Measurements from ENCODE around the gene SPPL2A. TPM values are rescaled to one million over a fixed set of nuclear protein-coding genes. Genes with fewer than 3 reads are reported as not detected.
"Not testable (repeated sequence)": the region's sequence is repeated elsewhere in the genome, so short reads cannot be mapped to it uniquely, and the experiment has no call there.

The SPPL2A gene
- total RNA-seq, 1 experiment from 2014 or later, result 61.0 TPM

GRCh38 chr15:50813089-50813488 lies 47.6 kb upstream of the SPPL2A start:
- Histone ChIP-seq H3K9me2 (ENCODE audit: insufficient read depth) (no peaks in the 10 kb centered on the region; the same call in 1 of the 2 replicates), H3K9ac (ENCODE audit: low read length) (no peak overlapping the region), H3K79me2 (ENCODE audit: insufficient read depth, low read length) (no peaks in the 10 kb centered on the region), H3K9me3 (ENCODE audit: control insufficient read depth in 1 of 2, insufficient read depth in 1 of 2, low read depth in 1 of 2, low read length in 2 of 2) (no peaks in the 10 kb centered on the region), H3K36me3 (ENCODE audit: control insufficient read depth in 1 of 2, insufficient read depth in 2 of 2, low read length in 2 of 2) (no peaks in the 10 kb centered on the region), H3K4me2 (ENCODE audit: low read length) (no peak overlapping the region), H2AFZ (ENCODE audit: low read depth, low read length, poor library complexity, severe bottlenecking) (no peak overlapping the region), H3K27ac (ENCODE audit: low read depth, low read length) (no peak overlapping the region), H4K20me1 (ENCODE audit: insufficient read depth) (no peaks in the 10 kb centered on the region), H3K4me1 (ENCODE audit: control insufficient read depth in 1 of 2, insufficient read depth in 2 of 2, low read length in 2 of 2) (peaks cover 7 to 8% of the 10 kb centered on the region in 2 experiments; a peak in 2 of 4 replicates), H3K27me3 (ENCODE audit: insufficient read depth, low read length) (no peaks in the 10 kb centered on the region), H3K4me3 (replicated peaks in 1 of 2; ENCODE audit: low read depth in 1 of 2, low read length in 2 of 2) (no peak overlapping the region)
- no TSS peak for BruUV-seq (replicated peaks)
- intact Hi-C loops (cut with micrococcal nuclease), result no loop called here
- DNase-seq (ENCODE audit: low read depth, low spot score) (no peak), ATAC-seq (no peak)
- TF ChIP-seq FOSL1 (IDR thresholded peaks at IDR 0.05; ENCODE audit: low read depth) (no peak), REST (IDR thresholded peaks at IDR 0.05; ENCODE audit: low read depth) (no peak), EZH2phosphoT487 (IDR thresholded peaks at IDR 0.05; ENCODE audit: borderline replicate concordance) (no peak), CTCF (IDR thresholded peaks at IDR 0.05 in 2 of 3, conservative IDR thresholded peaks at IDR 0.05 in 1 of 3; ENCODE audit: borderline replicate concordance in 1 of 3, insufficient read depth in 1 of 3, low read depth in 2 of 3, low read length in 2 of 3) (no peak), ZFX (IDR thresholded peaks at IDR 0.05) (no peak)
- CTCF ChIA-PET, result no interaction called here
- POLR2A ChIA-PET, result no interaction called here
- RAD21 ChIA-PET (ENCODE audit: low non-redundant PET in 1 of 2, low total read pairs in 2 of 2, uncharacterized antibody in 2 of 2, unreplicated experiment in 2 of 2), result no interaction called here

GRCh38 chr15:50812181-50812506 lies 46.6 kb upstream of the SPPL2A start:
- ATAC-seq; H3K36me3 ChIP-seq (ENCODE audit: control insufficient read depth in 1 of 2, insufficient read depth in 2 of 2, low read length in 2 of 2); H3K4me3 ChIP-seq (replicated peaks in 1 of 2; ENCODE audit: low read depth in 1 of 2, low read length in 2 of 2); CTCF ChIA-PET; intact Hi-C loops (cut with micrococcal nuclease); H2AFZ ChIP-seq (ENCODE audit: low read depth, low read length, poor library complexity, severe bottlenecking); DNase-seq (ENCODE audit: low read depth, low spot score); POLR2A ChIA-PET; H3K27ac ChIP-seq (ENCODE audit: low read depth, low read length); H3K9ac ChIP-seq (ENCODE audit: low read length); H3K4me2 ChIP-seq (ENCODE audit: low read length); BruUV-seq (replicated peaks); H3K4me1 ChIP-seq (ENCODE audit: control insufficient read depth in 1 of 2, insufficient read depth in 2 of 2, low read length in 2 of 2); H3K9me2 ChIP-seq (ENCODE audit: insufficient read depth); H3K9me3 ChIP-seq (ENCODE audit: control insufficient read depth in 1 of 2, insufficient read depth in 1 of 2, low read depth in 1 of 2, low read length in 2 of 2); H3K27me3 ChIP-seq (ENCODE audit: insufficient read depth, low read length); H3K79me2 ChIP-seq (ENCODE audit: insufficient read depth, low read length); RAD21 ChIA-PET (ENCODE audit: low non-redundant PET in 1 of 2, low total read pairs in 2 of 2, uncharacterized antibody in 2 of 2, unreplicated experiment in 2 of 2); H4K20me1 ChIP-seq (ENCODE audit: insufficient read depth): not testable (repeated sequence)

- H3K4me1 ChIP-seq (ENCODE audit: control insufficient read depth in 1 of 2, insufficient read depth in 2 of 2, low read length in 2 of 2); H3K36me3 ChIP-seq (ENCODE audit: control insufficient read depth in 1 of 2, insufficient read depth in 2 of 2, low read length in 2 of 2); intact Hi-C loops (cut with micrococcal nuclease); CTCF ChIA-PET; H3K9ac ChIP-seq (ENCODE audit: low read length); H3K9me3 ChIP-seq (ENCODE audit: control insufficient read depth in 1 of 2, insufficient read depth in 1 of 2, low read depth in 1 of 2, low read length in 2 of 2); POLR2A ChIA-PET; H3K27me3 ChIP-seq (ENCODE audit: insufficient read depth, low read length); BruUV-seq (replicated peaks); H3K4me2 ChIP-seq (ENCODE audit: low read length); RAD21 ChIA-PET (ENCODE audit: low non-redundant PET in 1 of 2, low total read pairs in 2 of 2, uncharacterized antibody in 2 of 2, unreplicated experiment in 2 of 2); DNase-seq (ENCODE audit: low read depth, low spot score); H2AFZ ChIP-seq (ENCODE audit: low read depth, low read length, poor library complexity, severe bottlenecking); H3K79me2 ChIP-seq (ENCODE audit: insufficient read depth, low read length); H4K20me1 ChIP-seq (ENCODE audit: insufficient read depth); H3K9me2 ChIP-seq (ENCODE audit: insufficient read depth); ATAC-seq; H3K27ac ChIP-seq (ENCODE audit: low read depth, low read length); H3K4me3 ChIP-seq (replicated peaks in 1 of 2; ENCODE audit: low read depth in 1 of 2, low read length in 2 of 2): not testable (repeated sequence)
These were observed 46.1 kb upstream of the SPPL2A start for GRCh38 chr15:50811461-50812180.

Data from HCT116 (cell line).